Kidney (tissue), 14 donors: ENCODE data around the gene NKPD1. TPM values are rescaled to one million over a fixed set of nuclear protein-coding genes. Genes with fewer than 3 reads are reported as not detected.
A peak's percentile ranks its signal among the peaks of the same experiment; 100 is the strongest.

Source experiments
- DNase-seq, 5 donors: peaks; one replicate each; pipeline ENCODE4 v3.0.0-alpha.2; 2013 to 2020
- FAIRE-seq: peaks from 2 replicates; lab custom pipeline; 2012; peaks lifted over from hg19 to GRCh38; lab: Jason Lieb, UNC
- H3K27ac ChIP-seq, 2 donors: one replicate each; pipeline ENCODE4 v1.7.0; 2013; ENCODE audit warnings: low read depth in 2 of 2, low read length in 2 of 2, inconsistent platforms in 1 of 2
- H3K27me3 ChIP-seq: one replicate; pipeline ENCODE4 v1.7.1; 2013; ENCODE audit warnings: low read length, inconsistent platforms; ENCODE audit not compliant: control insufficient read depth, insufficient read depth
- H3K36me3 ChIP-seq, 3 donors: one replicate each; pipeline versions ENCODE4 v1.7.0 to v1.7.1; 2013; ENCODE audit warnings: low read length in 3 of 3, control low read depth in 1 of 3, inconsistent platforms in 1 of 3; ENCODE audit not compliant: insufficient read depth in 3 of 3, control insufficient read depth in 2 of 3
- H3K4me1 ChIP-seq, 3 donors: one replicate each; pipeline versions ENCODE4 v1.7.0 to v1.7.1; 2013; ENCODE audit warnings: low read length in 3 of 3, inconsistent platforms in 1 of 3, low read depth in 1 of 3; ENCODE audit not compliant: control insufficient read depth in 2 of 3, insufficient read depth in 2 of 3
- H3K4me3 ChIP-seq, 3 donors: one replicate each; pipeline versions ENCODE4 v1.7.0 to v1.8.1; 2013; ENCODE audit warnings: low read length in 3 of 3, control low read depth in 1 of 3, inconsistent platforms in 1 of 3
- H3K9ac ChIP-seq, 3 donors: one replicate each; pipeline versions ENCODE4 v1.7.0 to v1.7.1; 2013; ENCODE audit warnings: low read length in 3 of 3, control low read depth in 1 of 3, inconsistent platforms in 1 of 3
- H3K9me3 ChIP-seq, 3 donors: one replicate each; pipeline versions ENCODE4 v1.7.0 to v1.7.1; 2013; ENCODE audit warnings: low read length in 3 of 3, control low read depth in 1 of 3, inconsistent platforms in 1 of 3; ENCODE audit not compliant: control insufficient read depth in 2 of 3, insufficient read depth in 1 of 3
- intact Hi-C: fragments of 100-400 bp; cut with DNase I; formaldehyde crosslinking; loops from one replicate; pipeline ENCODE4 v1.11.1; 2022
- polyA plus RNA-seq: library from polyadenylated mRNA; stranded (reverse); fragments of 350-450 nt; fragmentation: Illumina TruSeq; extraction: RNeasy Lipid Tissue Mini Kit (QIAGEN cat#74804); gene quantifications from one replicate; pipeline ENCODE4 v1.2.3, GENCODE V29; 2014; ENCODE audit warnings: low read depth, low replicate concordance; ENCODE audit not compliant: insufficient read depth
- total RNA-seq: library from RNA; stranded (reverse); fragmentation: NEBNext Ultra II Directional; extraction: Animal tissue kit (Norgen Biotek cat#: 25700); gene quantifications from one replicate; pipeline ENCODE4 v1.2.1, GENCODE V29; 2021
- TF ChIP-seq, protein P1 (sequence below): IDR thresholded peaks from 3 replicates; pipeline ENCODE4 v1.5.1; 2012; ENCODE audit warnings: mild to moderate bottlenecking, moderate library complexity, borderline replicate concordance; ENCODE audit not compliant: insufficient read depth; ENCODE audit errors: extremely low read depth
- donor health status: control.
- donor health status: control.
- donor health status: control.
- donor health status: control.
- donor health status: control.
- donor health status: DM: yes; HTN: yes; CAD: no.
- donor health status: Normal renal cell carcinoma (clear cell type).

The NKPD1 gene
- total and polyA plus RNA-seq, 2 donors from 2014 or later = 0.09 TPM; not detected in 1

DNA sequence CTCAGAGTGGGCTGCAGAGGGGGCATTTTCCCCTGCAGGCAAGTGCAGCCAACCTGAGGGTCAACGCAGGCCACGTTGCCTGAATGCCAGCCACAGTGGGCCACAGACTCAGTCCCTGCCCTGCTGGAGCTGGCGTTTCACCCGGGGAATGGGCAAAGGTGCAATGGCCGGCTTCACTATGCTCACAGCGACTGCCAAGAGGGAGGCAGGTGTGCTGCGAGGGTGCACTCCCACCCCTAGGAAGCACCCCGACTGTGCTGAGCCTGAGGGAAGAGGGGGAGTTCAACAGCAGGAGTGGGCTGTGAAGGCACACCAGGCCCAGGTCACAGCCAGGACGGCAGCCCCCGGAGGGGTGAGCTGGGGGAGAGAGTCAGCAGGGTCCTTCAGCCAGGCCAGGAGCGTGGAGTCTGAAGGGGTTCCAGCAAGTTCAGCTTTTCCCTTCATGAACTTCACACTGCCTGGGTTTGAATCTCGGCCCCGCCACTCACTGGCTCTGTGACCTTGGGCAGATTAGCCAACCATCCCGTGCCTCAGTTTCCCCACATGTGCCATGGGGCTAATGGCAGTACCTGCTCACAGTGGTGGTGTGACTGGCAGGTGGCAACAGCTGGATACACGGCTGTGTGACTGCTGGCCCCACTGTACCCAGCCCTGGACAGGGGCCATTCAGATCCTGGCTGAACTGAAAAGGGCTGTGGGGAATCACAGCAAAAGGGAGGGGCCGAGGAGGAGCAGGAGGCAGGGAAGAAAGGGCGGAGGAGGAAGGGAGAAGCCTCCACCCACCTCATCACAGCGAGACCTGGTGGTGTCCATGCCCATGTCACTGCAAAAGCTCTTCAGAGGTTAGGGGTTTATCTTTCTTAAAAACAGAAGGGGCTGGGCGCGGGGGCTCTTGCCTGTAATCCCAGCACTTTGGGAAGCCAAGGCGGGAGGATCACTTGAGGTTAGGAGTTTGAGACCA lies 9.6 kb upstream of the NKPD1 start:
- peak overlapping the region in 1 of 2 donors; percentile 37 for H3K27ac ChIP-seq
- TF ChIP-seq, protein P1, sequence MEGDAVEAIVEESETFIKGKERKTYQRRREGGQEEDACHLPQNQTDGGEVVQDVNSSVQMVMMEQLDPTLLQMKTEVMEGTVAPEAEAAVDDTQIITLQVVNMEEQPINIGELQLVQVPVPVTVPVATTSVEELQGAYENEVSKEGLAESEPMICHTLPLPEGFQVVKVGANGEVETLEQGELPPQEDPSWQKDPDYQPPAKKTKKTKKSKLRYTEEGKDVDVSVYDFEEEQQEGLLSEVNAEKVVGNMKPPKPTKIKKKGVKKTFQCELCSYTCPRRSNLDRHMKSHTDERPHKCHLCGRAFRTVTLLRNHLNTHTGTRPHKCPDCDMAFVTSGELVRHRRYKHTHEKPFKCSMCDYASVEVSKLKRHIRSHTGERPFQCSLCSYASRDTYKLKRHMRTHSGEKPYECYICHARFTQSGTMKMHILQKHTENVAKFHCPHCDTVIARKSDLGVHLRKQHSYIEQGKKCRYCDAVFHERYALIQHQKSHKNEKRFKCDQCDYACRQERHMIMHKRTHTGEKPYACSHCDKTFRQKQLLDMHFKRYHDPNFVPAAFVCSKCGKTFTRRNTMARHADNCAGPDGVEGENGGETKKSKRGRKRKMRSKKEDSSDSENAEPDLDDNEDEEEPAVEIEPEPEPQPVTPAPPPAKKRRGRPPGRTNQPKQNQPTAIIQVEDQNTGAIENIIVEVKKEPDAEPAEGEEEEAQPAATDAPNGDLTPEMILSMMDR = no peak
- H3K4me1 ChIP-seq = peaks cover 0 to 7% (median 0%) of the 10 kb centered on the region in 3 donors
- intact Hi-C loops = no loop called here
- H3K36me3 ChIP-seq = peaks cover 0 to 3% (median 0%) of the 10 kb centered on the region in 3 donors
- no peak overlapping the region for H3K9ac ChIP-seq
- no peak overlapping the region for H3K4me3 ChIP-seq
- peak in 1 of 5 donors; percentile 70 for DNase-seq
- H3K27me3 ChIP-seq = no peaks in the 10 kb centered on the region
- FAIRE-seq = no peak
- no peaks in the 10 kb centered on the region for H3K9me3 ChIP-seq

DNA sequence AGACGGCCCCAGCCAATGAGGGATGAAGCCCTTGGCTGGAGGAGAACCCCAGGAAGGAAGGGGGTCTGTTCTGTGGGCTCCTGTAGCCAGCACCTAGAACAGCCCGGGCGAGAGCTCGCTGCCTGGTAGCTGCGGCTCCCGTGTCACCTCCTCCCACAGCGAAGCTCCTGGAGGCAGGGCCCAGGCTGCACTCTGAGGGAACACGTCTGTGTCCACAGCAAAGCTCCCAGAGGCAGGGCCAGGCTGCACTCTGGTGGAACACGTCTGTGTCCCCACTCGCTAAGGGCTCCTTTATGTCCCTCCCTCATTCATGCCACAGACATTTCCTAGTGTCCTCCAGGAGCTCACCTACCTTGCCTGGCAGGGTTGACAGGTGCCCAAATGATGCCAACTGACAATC lies 8.8 kb upstream of the NKPD1 start:
- H3K9me3 ChIP-seq = no peaks in the 10 kb centered on the region
- intact Hi-C loops = no loop called here
- H3K4me1 ChIP-seq = peaks cover 0 to 7% (median 0%) of the 10 kb centered on the region in 3 donors
- DNase-seq = no peak
- TF ChIP-seq, protein P1 = no peak
- no peak overlapping the region for H3K27ac ChIP-seq
- no peak overlapping the region for H3K4me3 ChIP-seq
- H3K27me3 ChIP-seq = no peaks in the 10 kb centered on the region
- peaks cover 0 to 3% (median 0%) of the 10 kb centered on the region in 3 donors for H3K36me3 ChIP-seq
- no peak overlapping the region for H3K9ac ChIP-seq
- FAIRE-seq = no peak

DNA sequence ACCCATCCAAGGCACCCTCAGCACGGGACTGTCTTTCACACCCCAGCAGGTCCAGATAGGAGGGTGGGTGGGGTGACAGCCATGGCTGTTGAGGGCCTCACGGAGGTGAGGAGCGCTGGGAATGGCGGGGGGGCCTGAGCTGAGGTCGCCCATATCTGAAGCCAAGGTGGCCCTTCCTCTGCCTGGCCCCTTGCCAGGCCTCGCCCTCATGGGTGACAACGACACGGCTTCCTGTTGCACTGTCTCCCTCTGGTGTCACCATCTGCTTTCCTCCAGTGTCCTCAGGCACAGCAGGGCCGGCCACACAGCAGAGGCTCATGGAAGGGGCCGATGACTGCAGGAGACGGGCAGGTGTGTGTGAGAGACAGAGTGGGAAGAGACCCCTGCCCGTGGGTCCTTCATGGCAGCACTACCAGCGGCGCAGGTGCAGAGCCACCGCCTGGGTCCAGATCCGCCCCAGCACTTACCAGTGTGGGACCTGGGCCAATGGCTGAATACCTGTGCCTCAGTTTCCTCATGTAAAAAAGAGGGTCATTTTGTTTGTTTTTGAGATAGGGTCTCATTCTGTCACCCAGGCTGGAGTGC lies 8.1 kb upstream of the NKPD1 start:
- intact Hi-C loops = no loop called here
- Histone ChIP-seq H3K4me3 (no peak overlapping the region), H3K9me3 (no peaks in the 10 kb centered on the region), H3K27ac (no peak overlapping the region), H3K9ac (no peak overlapping the region), H3K4me1 (peaks cover 0 to 7% (median 0%) of the 10 kb centered on the region in 3 donors), H3K36me3 (peaks cover 0 to 3% (median 0%) of the 10 kb centered on the region in 3 donors), H3K27me3 (no peaks in the 10 kb centered on the region)
- no peak for DNase-seq
- no peak for FAIRE-seq
- TF ChIP-seq, protein P1 = no peak
